ENCODE measurements around the gene ACVR1B. TPM values are rescaled to one million over a fixed set of nuclear protein-coding genes. Genes with fewer than 3 reads are reported as not detected.

The ACVR1B gene
- total and polyA plus RNA-seq, 2 experiments from 2014 or later = 11.9 to 46.4 TPM

DNA sequence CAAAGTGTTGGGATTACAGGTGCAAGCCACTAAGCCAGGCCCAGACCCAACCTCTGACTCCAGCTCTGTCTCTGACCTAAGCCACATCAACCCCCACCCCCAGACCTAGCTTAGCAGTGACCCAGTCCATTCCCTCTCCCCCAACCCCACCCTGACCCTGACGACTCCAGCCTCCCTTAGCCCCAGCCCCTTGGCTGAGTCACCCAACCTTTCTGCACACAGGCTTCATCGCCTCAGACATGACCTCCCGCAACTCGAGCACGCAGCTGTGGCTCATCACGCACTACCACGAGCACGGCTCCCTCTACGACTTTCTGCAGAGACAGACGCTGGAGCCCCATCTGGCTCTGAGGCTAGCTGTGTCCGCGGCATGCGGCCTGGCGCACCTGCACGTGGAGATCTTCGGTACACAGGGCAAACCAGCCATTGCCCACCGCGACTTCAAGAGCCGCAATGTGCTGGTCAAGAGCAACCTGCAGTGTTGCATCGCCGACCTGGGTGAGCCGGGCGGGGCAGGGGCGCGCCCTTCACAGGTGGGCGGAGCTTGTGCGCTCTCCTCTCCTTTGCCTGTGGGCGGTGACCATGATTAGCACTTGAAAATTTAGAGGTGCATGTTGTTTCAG lies 36.4 kb upstream of the ACVR1B start:
- Histone ChIP-seq H3K4me3 (no peak overlapping the region), H3K27ac (no peak overlapping the region), H3K4me1 (ENCODE audit: low read depth) (peaks cover 17% of the 10 kb centered on the region), H3K9me3 (ENCODE audit: low read depth) (no peaks in the 10 kb centered on the region), H3K27me3 (no peaks in the 10 kb centered on the region), H3K36me3 (no peaks in the 10 kb centered on the region)
- no peak for DNase-seq (ENCODE audit: low read depth in 1 of 2, low spot score in 1 of 2)
- TF ChIP-seq, protein P1, sequence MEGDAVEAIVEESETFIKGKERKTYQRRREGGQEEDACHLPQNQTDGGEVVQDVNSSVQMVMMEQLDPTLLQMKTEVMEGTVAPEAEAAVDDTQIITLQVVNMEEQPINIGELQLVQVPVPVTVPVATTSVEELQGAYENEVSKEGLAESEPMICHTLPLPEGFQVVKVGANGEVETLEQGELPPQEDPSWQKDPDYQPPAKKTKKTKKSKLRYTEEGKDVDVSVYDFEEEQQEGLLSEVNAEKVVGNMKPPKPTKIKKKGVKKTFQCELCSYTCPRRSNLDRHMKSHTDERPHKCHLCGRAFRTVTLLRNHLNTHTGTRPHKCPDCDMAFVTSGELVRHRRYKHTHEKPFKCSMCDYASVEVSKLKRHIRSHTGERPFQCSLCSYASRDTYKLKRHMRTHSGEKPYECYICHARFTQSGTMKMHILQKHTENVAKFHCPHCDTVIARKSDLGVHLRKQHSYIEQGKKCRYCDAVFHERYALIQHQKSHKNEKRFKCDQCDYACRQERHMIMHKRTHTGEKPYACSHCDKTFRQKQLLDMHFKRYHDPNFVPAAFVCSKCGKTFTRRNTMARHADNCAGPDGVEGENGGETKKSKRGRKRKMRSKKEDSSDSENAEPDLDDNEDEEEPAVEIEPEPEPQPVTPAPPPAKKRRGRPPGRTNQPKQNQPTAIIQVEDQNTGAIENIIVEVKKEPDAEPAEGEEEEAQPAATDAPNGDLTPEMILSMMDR (IDR thresholded peaks at IDR 0.05; ENCODE audit: low read depth, low read length) = no peak

DNA sequence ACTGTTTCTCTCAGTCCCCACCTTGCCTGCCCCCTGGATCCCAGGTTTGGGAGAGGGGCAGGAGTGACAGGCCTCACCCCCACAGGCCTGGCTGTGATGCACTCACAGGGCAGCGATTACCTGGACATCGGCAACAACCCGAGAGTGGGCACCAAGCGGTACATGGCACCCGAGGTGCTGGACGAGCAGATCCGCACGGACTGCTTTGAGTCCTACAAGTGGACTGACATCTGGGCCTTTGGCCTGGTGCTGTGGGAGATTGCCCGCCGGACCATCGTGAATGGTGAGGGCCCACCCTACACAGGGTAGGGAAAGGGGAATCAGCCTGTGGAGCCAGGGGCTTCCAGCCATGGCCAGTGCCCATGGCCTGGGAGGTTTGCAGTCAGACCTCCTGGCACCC lies 35.5 kb upstream of the ACVR1B start:
- TF ChIP-seq, protein P1 (IDR thresholded peaks at IDR 0.05; ENCODE audit: low read depth, low read length) = no peak
- H3K27ac ChIP-seq = no peak overlapping the region
- no peaks in the 10 kb centered on the region for H3K27me3 ChIP-seq
- H3K9me3 ChIP-seq (ENCODE audit: low read depth) = no peaks in the 10 kb centered on the region
- H3K4me3 ChIP-seq = no peak overlapping the region
- H3K4me1 ChIP-seq (ENCODE audit: low read depth) = peaks cover 23% of the 10 kb centered on the region
- no peaks in the 10 kb centered on the region for H3K36me3 ChIP-seq
- no peak for DNase-seq (ENCODE audit: low read depth in 1 of 2, low spot score in 1 of 2)

DNA sequence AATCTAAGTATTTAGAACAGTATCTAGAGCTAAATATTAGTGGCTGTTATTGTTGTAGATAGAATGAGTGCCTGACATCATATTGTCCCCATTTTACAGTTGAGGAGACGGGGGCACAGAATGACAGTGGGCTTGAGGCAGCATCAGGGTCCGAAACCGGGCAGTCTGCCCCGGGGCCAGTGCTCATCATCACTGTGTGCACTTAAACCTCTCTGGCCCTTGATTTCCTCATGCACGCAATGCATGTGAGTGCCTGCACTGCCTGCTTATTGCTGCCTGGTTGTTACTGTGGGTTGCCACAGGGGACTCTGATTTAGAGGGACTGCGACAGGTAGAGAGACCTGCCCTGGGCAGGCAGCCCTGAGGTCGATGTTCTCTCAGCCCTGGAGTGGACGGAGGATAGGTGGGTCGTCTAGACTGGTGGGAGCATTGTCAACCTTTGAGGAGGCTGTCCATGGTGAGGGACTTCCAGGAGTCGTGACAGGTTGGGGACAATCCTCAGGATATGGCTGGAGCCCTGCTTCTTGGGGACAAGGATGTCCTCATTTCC lies 34.4 kb upstream of the ACVR1B start:
- TF ChIP-seq, protein P1 (IDR thresholded peaks at IDR 0.05; ENCODE audit: low read depth, low read length) = no peak
- Histone ChIP-seq H3K36me3 (no peaks in the 10 kb centered on the region), H3K27ac (no peak overlapping the region), H3K27me3 (no peaks in the 10 kb centered on the region), H3K4me3 (no peak overlapping the region), H3K9me3 (ENCODE audit: low read depth) (no peaks in the 10 kb centered on the region), H3K4me1 (ENCODE audit: low read depth) (peaks cover 32% of the 10 kb centered on the region)
- no peak for DNase-seq (ENCODE audit: low read depth in 1 of 2, low spot score in 1 of 2)

DNA sequence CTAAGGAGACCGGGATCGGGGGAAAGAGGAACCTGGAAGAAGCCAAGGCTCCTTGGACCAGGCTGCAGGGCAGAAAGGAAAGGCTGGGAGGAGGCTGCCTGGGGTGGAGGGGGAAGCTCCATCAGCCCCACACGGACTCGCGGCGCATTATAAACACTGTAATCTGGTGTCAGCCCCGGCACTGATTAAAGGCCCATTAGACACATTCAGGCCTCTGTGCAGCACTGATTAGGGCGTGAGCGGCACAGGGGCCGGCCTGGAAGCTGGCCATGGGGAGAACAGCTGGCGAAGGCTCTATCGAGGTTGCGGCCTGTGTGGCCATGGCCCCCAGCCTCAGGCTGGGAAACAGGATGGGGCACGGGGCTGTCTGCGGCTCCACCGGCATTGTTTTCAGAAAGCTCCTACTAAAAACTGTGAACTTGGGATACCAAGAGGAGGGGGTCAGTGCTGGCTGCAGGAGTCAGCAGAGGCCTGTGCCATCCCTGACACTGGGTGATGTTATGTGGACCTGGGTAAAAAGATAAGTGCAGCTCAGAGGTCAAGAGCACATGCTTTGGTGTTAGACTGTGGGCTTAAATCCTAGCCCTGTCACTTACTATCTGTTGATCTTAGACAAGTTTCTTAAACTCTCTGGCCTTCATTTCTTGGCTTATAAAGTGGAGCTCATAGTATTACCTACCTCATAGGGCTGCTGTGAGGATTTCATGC lies 33.6 kb upstream of the ACVR1B start:
- no peaks in the 10 kb centered on the region for H3K9me3 ChIP-seq (ENCODE audit: low read depth)
- no peak overlapping the region for H3K4me3 ChIP-seq
- peak overlapping the region; percentile 61 for H3K27ac ChIP-seq
- peak in 1 of 2 donors; percentile 18 for DNase-seq (ENCODE audit: low read depth in 1 of 2, low spot score in 1 of 2)
- TF ChIP-seq, protein P1 (IDR thresholded peaks at IDR 0.05; ENCODE audit: low read depth, low read length) = no peak
- no peaks in the 10 kb centered on the region for H3K27me3 ChIP-seq
- peaks cover 28% of the 10 kb centered on the region for H3K4me1 ChIP-seq (ENCODE audit: low read depth)
- no peaks in the 10 kb centered on the region for H3K36me3 ChIP-seq

DNA sequence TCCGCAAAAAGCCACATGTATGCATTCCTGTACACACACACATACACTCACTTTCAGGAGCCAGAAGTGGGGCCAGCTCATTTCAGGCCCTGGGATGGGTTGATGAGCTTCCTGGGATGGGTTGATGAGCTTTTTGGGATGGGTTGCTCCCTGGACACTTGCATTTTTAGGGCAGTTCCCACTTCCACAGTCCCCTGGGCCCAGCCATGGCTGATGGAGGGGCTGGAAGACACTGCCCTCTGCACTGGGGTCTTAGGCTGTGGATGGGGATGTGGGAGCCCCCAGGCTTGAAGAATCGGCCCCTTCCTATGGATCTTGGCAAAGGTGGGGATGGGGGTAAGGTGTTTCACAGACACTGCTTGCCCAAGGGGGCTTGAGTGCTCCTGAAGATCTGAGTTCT lies 31.5 kb upstream of the ACVR1B start:
- TF ChIP-seq, protein P1 (IDR thresholded peaks at IDR 0.05; ENCODE audit: low read depth, low read length) = no peak
- H3K4me1 ChIP-seq (ENCODE audit: low read depth) = peaks cover 32% of the 10 kb centered on the region
- H3K36me3 ChIP-seq = no peaks in the 10 kb centered on the region
- no peak for DNase-seq (ENCODE audit: low read depth in 1 of 2, low spot score in 1 of 2)
- H3K27ac ChIP-seq = no peak overlapping the region
- no peak overlapping the region for H3K4me3 ChIP-seq
- H3K9me3 ChIP-seq (ENCODE audit: low read depth) = no peaks in the 10 kb centered on the region
- H3K27me3 ChIP-seq = no peaks in the 10 kb centered on the region
